Ishikawa (cell line): ENCODE results near the gene COX4I2.

Source experiments
- CEBPB ChIP-seq: IDR thresholded peaks from 2 replicates; pipeline ENCODE4 v1.6.1; 2012
- CREB1 ChIP-seq: IDR thresholded peaks from 2 replicates; pipeline ENCODE4 v1.6.1; 2012; ENCODE audit warnings: low read depth
- EGR1 ChIP-seq: IDR thresholded peaks from 2 replicates; pipeline ENCODE4 v1.6.1; 2012
- EP300 ChIP-seq: IDR thresholded peaks from 2 replicates; pipeline ENCODE4 v1.6.1; 2012; ENCODE audit warnings: borderline replicate concordance
- FOXM1 ChIP-seq: IDR thresholded peaks from 2 replicates; pipeline ENCODE4 v1.6.1; 2012; ENCODE audit warnings: low read depth, borderline replicate concordance
- MAX ChIP-seq: IDR thresholded peaks from 2 replicates; pipeline ENCODE4 v1.6.1; 2012
- NFIC ChIP-seq: IDR thresholded peaks from 2 replicates; pipeline ENCODE4 v1.6.1; 2012
- RAD21 ChIP-seq: IDR thresholded peaks from 2 replicates; pipeline ENCODE4 v1.6.1; 2012; ENCODE audit warnings: low read depth
- REST ChIP-seq: IDR thresholded peaks from 2 replicates; pipeline ENCODE4 v1.6.1; 2012; ENCODE audit warnings: low read depth, mild to moderate bottlenecking
- TAF1 ChIP-seq: IDR thresholded peaks from 2 replicates; pipeline ENCODE4 v1.6.1; 2012; ENCODE audit warnings: low read depth, mild to moderate bottlenecking
- TCF12 ChIP-seq: IDR thresholded peaks from 2 replicates; pipeline ENCODE4 v1.6.1; 2012; ENCODE audit warnings: low read depth
- TEAD4 ChIP-seq: IDR thresholded peaks from 2 replicates; pipeline ENCODE4 v1.6.1; 2012
- YY1 ChIP-seq: IDR thresholded peaks from 2 replicates; pipeline ENCODE4 v1.6.1; 2012; ENCODE audit warnings: low read depth
- ZBTB7A ChIP-seq: IDR thresholded peaks from 2 replicates; pipeline ENCODE4 v1.6.1; 2012; ENCODE audit warnings: low read depth
- TF ChIP-seq, protein P1 (sequence below): IDR thresholded peaks from 2 replicates; pipeline ENCODE4 v1.6.1; 2012

The COX4I2 gene

DNA sequence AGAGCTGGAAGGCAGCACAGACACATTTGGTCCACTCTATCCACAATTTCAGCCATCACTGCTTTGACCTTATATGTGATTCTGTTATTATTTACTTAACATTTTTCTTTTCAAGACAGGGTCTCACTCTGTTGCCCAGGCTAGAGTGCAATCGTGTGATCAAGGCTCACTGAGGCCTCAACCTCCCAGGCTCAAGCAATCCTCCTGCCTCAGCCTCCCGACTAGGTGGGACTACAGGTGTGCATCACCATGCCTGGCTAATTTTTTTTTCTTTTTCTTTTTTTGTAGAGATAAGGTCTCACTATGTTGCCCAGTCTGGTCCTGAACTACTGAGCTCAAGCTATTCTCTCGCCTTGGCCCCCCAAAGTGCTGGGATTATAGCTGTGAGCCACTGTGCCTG is 44.6 kb downstream of the COX4I2 start:
- TF ChIP-seq, protein P1, sequence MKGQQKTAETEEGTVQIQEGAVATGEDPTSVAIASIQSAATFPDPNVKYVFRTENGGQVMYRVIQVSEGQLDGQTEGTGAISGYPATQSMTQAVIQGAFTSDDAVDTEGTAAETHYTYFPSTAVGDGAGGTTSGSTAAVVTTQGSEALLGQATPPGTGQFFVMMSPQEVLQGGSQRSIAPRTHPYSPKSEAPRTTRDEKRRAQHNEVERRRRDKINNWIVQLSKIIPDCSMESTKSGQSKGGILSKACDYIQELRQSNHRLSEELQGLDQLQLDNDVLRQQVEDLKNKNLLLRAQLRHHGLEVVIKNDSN, result no peak
- TF ChIP-seq TAF1, result no peak
- TF ChIP-seq ZBTB7A, result no peak
- no peak for TF ChIP-seq NFIC
- TF ChIP-seq EP300, result no peak
- no peak for TF ChIP-seq MAX
- TF ChIP-seq RAD21, result no peak
- TF ChIP-seq CREB1, result no peak
- TF ChIP-seq YY1, result no peak
- TF ChIP-seq TEAD4, result no peak
- TF ChIP-seq FOXM1, result no peak
- no peak for TF ChIP-seq REST
- no peak for TF ChIP-seq CEBPB
- TF ChIP-seq EGR1, result no peak
- TF ChIP-seq TCF12, result no peak

DNA sequence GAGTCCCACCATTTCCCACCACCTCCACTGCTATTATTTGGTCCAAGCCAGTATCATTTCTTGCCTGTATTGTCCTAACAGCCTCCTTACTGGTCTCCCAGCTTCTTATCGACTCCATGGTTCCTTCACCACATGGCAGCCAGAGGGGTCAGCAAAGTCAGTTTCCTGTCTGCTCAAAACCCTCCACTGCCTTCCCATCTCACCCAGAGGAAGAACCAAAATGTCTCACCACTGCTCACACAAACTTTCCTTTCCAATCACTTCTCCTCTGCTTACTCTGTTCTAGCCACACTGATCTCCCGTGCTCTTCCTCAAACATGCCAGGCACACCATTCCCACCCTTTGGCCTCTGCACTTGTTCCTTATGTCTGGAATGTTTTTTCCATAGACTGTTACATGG is 45.2 kb downstream of the COX4I2 start:
- TF ChIP-seq NFIC (no peak), EP300 (no peak), TAF1 (no peak), EGR1 (no peak), RAD21 (no peak), YY1 (no peak), CEBPB (no peak), MAX (no peak), CREB1 (no peak), ZBTB7A (no peak), REST (no peak), TCF12 (no peak), FOXM1 (no peak), TEAD4 (no peak)
- TF ChIP-seq, protein P1, result no peak

DNA sequence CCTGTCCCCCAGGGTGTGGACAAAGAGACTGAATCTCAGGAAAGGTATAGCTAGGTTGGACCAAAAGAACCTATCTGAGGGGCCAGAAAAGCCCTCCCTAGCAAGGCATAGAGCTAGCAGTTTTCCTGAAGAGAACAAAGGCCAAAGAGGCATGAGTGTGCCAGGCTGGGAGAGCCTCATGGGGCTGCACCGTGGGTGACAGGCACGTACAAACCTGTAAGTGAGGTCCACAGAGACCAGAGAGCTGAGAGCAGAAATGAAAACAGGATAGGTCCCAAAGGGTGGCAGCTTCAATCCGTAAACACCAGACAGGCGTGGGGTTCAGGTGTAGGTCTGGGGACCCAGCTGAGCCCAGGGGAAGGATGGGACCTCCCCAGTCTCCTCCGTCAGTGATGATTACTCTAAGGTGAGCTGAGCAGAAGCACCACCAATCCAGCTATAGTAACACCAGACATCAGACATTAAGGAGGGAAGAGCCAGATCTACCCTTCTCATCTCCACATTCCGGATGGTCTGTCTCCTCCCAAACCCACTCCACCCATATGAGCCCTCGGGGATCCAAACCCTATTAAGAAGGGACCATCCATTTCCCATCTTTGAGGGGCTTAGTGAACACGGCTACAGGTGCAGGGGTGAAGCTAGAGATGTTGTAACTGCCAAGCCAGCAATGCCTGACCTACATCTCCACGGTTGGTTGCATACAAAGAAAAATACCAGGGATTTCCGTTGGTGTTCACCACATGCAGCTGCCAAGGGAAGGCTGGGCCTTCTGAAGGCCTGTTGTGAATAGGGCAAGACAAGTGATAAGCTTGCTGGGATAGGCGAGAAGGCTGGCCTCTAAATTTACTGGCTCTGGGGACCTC is 46.7 kb downstream of the COX4I2 start:
- TF ChIP-seq REST (no peak), MAX (peak; percentile 75; the same call in 1 of the 2 replicates), ZBTB7A (no peak), YY1 (no peak), CEBPB (peak; percentile 85), FOXM1 (0 out of 2 replicates have a peak, but pooled peaks have one; percentile 31), TEAD4 (peak; percentile 84), CREB1 (no peak), EGR1 (no peak), TAF1 (no peak), RAD21 (no peak), TCF12 (peak; percentile 71), NFIC (peak; percentile 75), EP300 (peak; percentile 71)
- TF ChIP-seq, protein P1, result no peak
